ENCODE data around the gene SASS6. TPM values are rescaled to one million over a fixed set of nuclear protein-coding genes. Genes with fewer than 3 reads are reported as not detected.

The SASS6 gene
- total RNA-seq, 1 experiment from 2014 or later: 7.5 TPM

DNA sequence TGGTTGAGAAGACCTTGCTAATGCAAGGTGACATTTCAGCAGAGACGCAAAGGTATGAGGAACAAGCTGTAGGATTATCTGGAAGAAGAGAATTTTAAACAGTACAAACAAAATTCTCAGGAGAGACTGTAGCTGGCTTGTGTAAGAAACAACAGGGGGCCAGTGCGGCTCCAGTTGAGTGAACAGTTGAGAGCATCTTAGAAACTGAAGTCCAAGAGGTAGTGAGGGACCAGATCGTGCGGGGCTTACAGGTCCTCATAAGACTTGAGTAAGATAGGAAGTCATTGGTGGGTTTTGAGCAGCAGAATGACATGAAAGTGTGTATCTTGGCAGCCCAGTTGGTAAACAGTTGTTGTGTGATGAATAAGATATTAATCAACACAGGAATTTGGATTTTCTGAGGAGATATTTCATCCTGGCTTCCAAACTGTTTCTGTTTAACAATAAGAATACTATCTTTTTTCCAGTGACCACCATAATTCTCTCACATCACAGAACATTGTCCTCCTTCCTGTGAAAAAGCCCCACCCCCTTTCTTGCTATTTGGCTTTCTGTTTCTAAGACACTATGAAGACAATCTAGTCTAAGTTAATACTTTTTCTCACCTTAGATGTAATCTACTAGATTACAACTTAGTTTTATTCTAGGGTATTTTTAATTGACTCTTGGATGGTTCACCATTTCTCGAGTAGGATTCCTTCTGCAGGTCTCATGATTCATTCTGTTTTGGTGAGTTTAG, 62.4 kb downstream of the SASS6 start:
- no peaks in the 10 kb centered on the region for H3K27me3 Mint-ChIP-seq (ENCODE audit: insufficient read depth, unreplicated experiment)
- H3K36me3 Mint-ChIP-seq (ENCODE audit: insufficient read depth, unreplicated experiment): peaks cover 66% of the 10 kb centered on the region
- CTCF ChIA-PET: no interaction called here
- H3K9me3 Mint-ChIP-seq (ENCODE audit: unreplicated experiment): no peaks in the 10 kb centered on the region
- POLR2A ChIA-PET: no interaction called here
- no TSS peak for BruUV-seq (replicated peaks)
- no peak overlapping the region for H3K4me3 Mint-ChIP-seq (ENCODE audit: unreplicated experiment)
- H3K4me1 Mint-ChIP-seq (ENCODE audit: insufficient read depth, unreplicated experiment): peaks cover 11% of the 10 kb centered on the region
- no peak for TF ChIP-seq CTCF (IDR thresholded peaks at IDR 0.05; ENCODE audit: unreplicated experiment)
- H3K27ac Mint-ChIP-seq (ENCODE audit: low read depth, unreplicated experiment): no peak overlapping the region
- intact Hi-C loops (cut with micrococcal nuclease): no loop called here
- DNase-seq (ENCODE audit: unreplicated experiment): no peak

GRCh38 chr1:100065969-100066227, 66.8 kb downstream of the SASS6 start:
- CTCF ChIA-PET: interaction anchor here (0.6 kb wide), 1 partner anchor 137 kb away, joined by 4 read pairs; no protein-coding TSS in a partner anchor
- Mint-ChIP-seq H3K36me3 (ENCODE audit: insufficient read depth, unreplicated experiment) (peaks cover 75% of the 10 kb centered on the region), H3K4me3 (ENCODE audit: unreplicated experiment) (no peak overlapping the region), H3K27ac (ENCODE audit: low read depth, unreplicated experiment) (peak overlapping the region; percentile 36), H3K9me3 (ENCODE audit: unreplicated experiment) (no peaks in the 10 kb centered on the region), H3K4me1 (ENCODE audit: insufficient read depth, unreplicated experiment) (peaks cover 11% of the 10 kb centered on the region), H3K27me3 (ENCODE audit: insufficient read depth, unreplicated experiment) (no peaks in the 10 kb centered on the region)
- BruUV-seq (replicated peaks): no TSS peak
- TF ChIP-seq CTCF (IDR thresholded peaks at IDR 0.05; ENCODE audit: unreplicated experiment): no peak
- no peak for DNase-seq (ENCODE audit: unreplicated experiment)
- POLR2A ChIA-PET: interaction anchor here (0.6 to 1.3 kb wide), 2 partner anchors 11 to 26 kb away, joined by 3 read pairs; no protein-coding TSS in a partner anchor
- intact Hi-C loops (cut with micrococcal nuclease): no loop called here

DNA sequence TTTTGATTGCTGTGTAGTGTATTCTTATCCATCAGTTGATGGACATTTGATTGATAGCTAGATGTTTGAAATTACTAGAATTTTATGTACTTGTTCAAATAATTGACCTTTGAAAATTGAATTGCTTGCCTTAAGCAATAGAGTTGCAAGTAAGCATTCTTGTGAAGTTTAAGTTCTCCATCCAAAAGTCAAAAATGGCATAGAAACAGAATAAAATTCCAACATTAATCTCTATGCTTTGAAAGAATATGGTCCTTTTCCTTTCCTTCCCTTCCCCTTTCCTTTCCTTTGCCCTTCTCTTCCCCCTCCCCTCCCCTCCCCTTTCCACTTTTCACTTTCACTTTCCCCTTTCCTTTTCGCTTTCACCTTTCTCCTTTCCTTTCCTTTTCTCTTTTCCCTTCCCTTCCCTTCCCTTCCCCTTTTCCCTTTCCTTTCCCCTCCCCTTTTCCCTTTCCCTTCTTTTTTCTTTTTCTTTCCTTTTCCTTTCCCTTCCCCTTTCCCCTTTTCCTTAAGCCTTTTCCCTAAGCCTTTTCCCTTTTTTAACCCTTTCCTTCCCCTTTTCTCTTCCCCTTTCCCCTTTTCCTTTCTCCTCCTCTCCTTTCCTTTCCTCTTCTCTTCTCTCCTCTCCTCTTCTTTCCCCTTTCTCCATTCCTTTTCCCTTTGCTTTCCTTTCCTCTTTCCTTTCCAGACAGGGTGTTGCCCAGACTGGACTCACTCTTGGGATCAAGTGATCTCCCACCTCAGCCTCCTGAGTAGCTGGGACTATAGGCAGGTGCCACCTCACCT, 67.4 kb downstream of the SASS6 start:
- peak overlapping the region; percentile 36 for H3K27ac Mint-ChIP-seq (ENCODE audit: low read depth, unreplicated experiment)
- CTCF ChIA-PET: no interaction called here

More for the DNA sequence above, 67.4 kb downstream of the SASS6 start:
- TF ChIP-seq CTCF (IDR thresholded peaks at IDR 0.05; ENCODE audit: unreplicated experiment): no peak
- no peak for DNase-seq (ENCODE audit: unreplicated experiment)
- no peaks in the 10 kb centered on the region for H3K9me3 Mint-ChIP-seq (ENCODE audit: unreplicated experiment)
- peaks cover 11% of the 10 kb centered on the region for H3K4me1 Mint-ChIP-seq (ENCODE audit: insufficient read depth, unreplicated experiment)
- H3K36me3 Mint-ChIP-seq (ENCODE audit: insufficient read depth, unreplicated experiment): peaks cover 78% of the 10 kb centered on the region
- no peaks in the 10 kb centered on the region for H3K27me3 Mint-ChIP-seq (ENCODE audit: insufficient read depth, unreplicated experiment)
- H3K4me3 Mint-ChIP-seq (ENCODE audit: unreplicated experiment): no peak overlapping the region
- POLR2A ChIA-PET: interaction anchor here (0.6 to 1.3 kb wide), 5 partner anchors 10 to 26 kb away, joined by 3 to 5 read pairs (median 3); no protein-coding TSS in a partner anchor
- no TSS peak for BruUV-seq (replicated peaks)
- intact Hi-C loops (cut with micrococcal nuclease): no loop called here

Data from MCF 10A (cell line).